ENCODE data around the gene TGM5. TPM values are rescaled to one million over a fixed set of nuclear protein-coding genes. Genes with fewer than 3 reads are reported as not detected.

Gene TGM5, protein sequence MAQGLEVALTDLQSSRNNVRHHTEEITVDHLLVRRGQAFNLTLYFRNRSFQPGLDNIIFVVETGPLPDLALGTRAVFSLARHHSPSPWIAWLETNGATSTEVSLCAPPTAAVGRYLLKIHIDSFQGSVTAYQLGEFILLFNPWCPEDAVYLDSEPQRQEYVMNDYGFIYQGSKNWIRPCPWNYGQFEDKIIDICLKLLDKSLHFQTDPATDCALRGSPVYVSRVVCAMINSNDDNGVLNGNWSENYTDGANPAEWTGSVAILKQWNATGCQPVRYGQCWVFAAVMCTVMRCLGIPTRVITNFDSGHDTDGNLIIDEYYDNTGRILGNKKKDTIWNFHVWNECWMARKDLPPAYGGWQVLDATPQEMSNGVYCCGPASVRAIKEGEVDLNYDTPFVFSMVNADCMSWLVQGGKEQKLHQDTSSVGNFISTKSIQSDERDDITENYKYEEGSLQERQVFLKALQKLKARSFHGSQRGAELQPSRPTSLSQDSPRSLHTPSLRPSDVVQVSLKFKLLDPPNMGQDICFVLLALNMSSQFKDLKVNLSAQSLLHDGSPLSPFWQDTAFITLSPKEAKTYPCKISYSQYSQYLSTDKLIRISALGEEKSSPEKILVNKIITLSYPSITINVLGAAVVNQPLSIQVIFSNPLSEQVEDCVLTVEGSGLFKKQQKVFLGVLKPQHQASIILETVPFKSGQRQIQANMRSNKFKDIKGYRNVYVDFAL
- total RNA-seq (under 1 TPM in 1 of 4 donors, not detected in 3; 0.28 TPM), polyA plus RNA-seq (not detected)

GRCh38 chr15:43266834-43267233, at the start of gene TGM5:
Gene TGM5, minus strand, starts transcription at chr15:43266928. Its CDS starts 79 bp downstream, at chr15:43266849.
- Histone ChIP-seq H3K4me3 (no peak within 1 kb of the TSS), H3K36me3 (no peaks in the 10 kb centered on the region), H3K9me3 (no peaks in the 10 kb centered on the region), H3K4me1 (no peaks in the 10 kb centered on the region), H3K27me3 (peaks cover 0 to 13% (median 5%) of the 10 kb centered on the region in 3 donors), H3K27ac (no peak within 1 kb of the TSS)
- 24 to 70% methylated on average over 8 of the region's 8 CpGs for WGBS, 2 donors
- DNase-seq: no peak
- TF ChIP-seq POLR2A (IDR thresholded peaks at IDR 0.05) (no peak), POLR2AphosphoS5 (IDR thresholded peaks at IDR 0.05) (no peak), EP300 (IDR thresholded peaks at IDR 0.05) (no peak), CTCF (IDR thresholded peaks at IDR 0.05) (no peak)
- intact Hi-C loops (cut with DNase I): no loop called here

- Histone ChIP-seq H3K4me3 (no peak overlapping the region), H3K4me1 (no peaks in the 10 kb centered on the region), H3K27ac (peak overlapping the region in 1 of 4 donors; percentile 58), H3K36me3 (no peaks in the 10 kb centered on the region), H3K27me3 (no peaks in the 10 kb centered on the region), H3K9me3 (no peaks in the 10 kb centered on the region)
- 49 to 76% methylated on average over 3 of the region's 3 CpGs for whole genome bisulfite sequencing, 2 donors
- TF ChIP-seq EP300 (IDR thresholded peaks at IDR 0.05) (no peak), CTCF (IDR thresholded peaks at IDR 0.05) (no peak), POLR2AphosphoS5 (IDR thresholded peaks at IDR 0.05) (no peak), POLR2A (IDR thresholded peaks at IDR 0.05) (no peak)
- DNase-seq: no peak
- intact Hi-C loops (cut with DNase I): no loop called here
Observed at GRCh38 chr15:43314171-43314570, 47.4 kb upstream of the TGM5 start.

DNA sequence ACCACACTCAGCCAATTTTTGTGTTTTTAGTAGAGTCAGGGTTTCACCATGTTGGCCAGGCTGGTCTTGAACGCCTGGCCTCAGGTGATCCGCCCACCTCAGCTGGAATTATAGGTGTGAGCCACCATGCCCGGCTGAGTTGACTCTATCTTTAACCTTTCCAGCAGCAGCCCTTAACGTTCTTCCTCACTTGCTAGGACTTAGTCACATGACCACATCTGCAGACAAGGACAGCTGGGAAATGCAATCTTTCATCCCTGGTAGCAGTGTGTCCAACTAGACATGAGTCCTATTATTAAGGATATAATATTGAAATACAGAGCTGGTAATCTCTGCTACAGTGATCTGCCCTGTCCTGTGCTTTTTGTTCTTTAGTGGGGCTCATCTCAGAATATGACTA, 45.6 kb upstream of the TGM5 start:
- TF ChIP-seq POLR2AphosphoS5 (IDR thresholded peaks at IDR 0.05) (no peak), EP300 (IDR thresholded peaks at IDR 0.05) (no peak), CTCF (IDR thresholded peaks at IDR 0.05) (no peak), POLR2A (IDR thresholded peaks at IDR 0.05) (no peak)
- intact Hi-C loops (cut with DNase I): no loop called here
- no peaks in the 10 kb centered on the region for H3K4me1 ChIP-seq
- DNase-seq: no peak
- no peaks in the 10 kb centered on the region for H3K36me3 ChIP-seq
- H3K9me3 ChIP-seq: no peaks in the 10 kb centered on the region
- no peak overlapping the region for H3K4me3 ChIP-seq
- peaks cover 0 to 1% (median 0%) of the 10 kb centered on the region in 3 donors for H3K27me3 ChIP-seq
- 52 to 70% methylated on average over 4 of the region's 4 CpGs for WGBS, 2 donors
- H3K27ac ChIP-seq: no peak overlapping the region

- no peaks in the 10 kb centered on the region for H3K4me1 ChIP-seq
- no peaks in the 10 kb centered on the region for H3K36me3 ChIP-seq
- intact Hi-C loops (cut with DNase I): no loop called here
- no peak within 1 kb of the TSS for H3K4me3 ChIP-seq
- no peak within 1 kb of the TSS for H3K27ac ChIP-seq
- no peaks in the 10 kb centered on the region for H3K9me3 ChIP-seq
- no peak for TF ChIP-seq POLR2AphosphoS5 (IDR thresholded peaks at IDR 0.05)
- no peak for TF ChIP-seq CTCF (IDR thresholded peaks at IDR 0.05)
- no peak for TF ChIP-seq EP300 (IDR thresholded peaks at IDR 0.05)
- TF ChIP-seq POLR2A (IDR thresholded peaks at IDR 0.05): no peak
- peaks cover 0 to 15% (median 0%) of the 10 kb centered on the region in 3 donors for H3K27me3 ChIP-seq
- DNase-seq: no peak
- WGBS, 2 donors: 76 to 85% methylated on average over 11 of the region's 11 CpGs
Observed at GRCh38 chr15:43302205-43302817, 35.6 kb upstream of the TGM5 start, which contains the start of gene TGM7. Gene TGM7, minus strand, starts transcription at chr15:43302255.
